GM03348 (cell line): ENCODE data around the gene NLRP1.

Experiments used
- DNase-seq: peaks from one replicate; pipeline ENCODE4 v3.0.0; 2012; ENCODE audit warnings: low spot score

The NLRP1 gene

DNA sequence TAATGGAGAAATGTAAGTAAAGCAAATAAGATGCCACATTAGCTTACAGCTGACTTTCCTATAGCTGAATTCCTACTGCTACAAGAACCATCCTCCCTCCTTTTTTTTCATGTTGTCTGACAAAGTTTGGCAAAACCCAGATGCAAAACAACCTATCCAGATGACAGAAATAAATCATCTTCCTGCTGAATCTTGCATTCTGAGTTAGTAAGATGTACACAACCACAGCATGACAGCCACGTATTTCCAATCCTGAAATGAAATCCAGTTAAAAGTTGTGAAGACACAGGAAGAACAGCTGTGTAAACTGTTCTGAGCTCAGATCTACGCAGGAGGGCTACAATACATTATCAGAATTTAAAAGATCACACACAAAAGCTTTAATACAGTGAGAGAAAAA lies 110.4 kb downstream of the NLRP1 start:
- DNase-seq: no peak

DNA sequence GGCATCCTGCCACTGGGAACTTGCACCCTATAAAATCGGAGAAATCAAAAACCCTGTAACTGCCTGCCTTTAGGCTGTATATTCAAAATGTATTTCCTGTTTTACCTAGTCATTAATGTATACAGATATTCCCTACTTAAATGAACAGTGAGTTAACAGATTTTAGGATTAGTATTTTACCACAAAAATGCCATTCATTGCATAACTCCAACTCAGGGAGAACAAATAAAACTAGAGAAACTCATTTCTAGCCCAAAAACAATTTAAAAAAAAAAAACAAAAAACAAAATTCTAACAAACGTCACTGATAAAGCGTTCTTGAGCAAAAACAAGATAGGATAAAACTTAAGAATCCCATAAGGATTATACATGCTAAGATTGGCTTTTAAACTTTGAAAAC lies 111.8 kb downstream of the NLRP1 start:
- no peak for DNase-seq

DNA sequence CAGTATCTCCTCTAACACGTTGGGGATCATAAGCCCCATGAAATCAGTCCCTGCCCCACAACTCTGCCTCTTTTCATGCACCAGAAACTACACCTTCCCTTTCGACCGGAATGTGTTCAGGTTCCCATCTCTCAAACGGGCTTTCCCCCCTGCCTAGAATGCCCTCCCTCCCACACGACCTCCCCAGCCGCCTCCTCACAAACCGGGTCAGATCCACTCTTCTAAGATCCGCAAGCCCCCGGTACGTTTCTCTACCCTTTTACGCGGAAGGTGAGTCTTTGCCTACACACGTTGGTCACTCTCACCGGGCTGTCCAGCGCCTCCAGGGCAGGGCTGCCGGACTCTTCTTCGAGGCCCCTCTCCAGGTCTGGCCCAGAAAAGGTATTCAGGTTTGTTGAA lies 116.2 kb downstream of the NLRP1 start:
- no peak for DNase-seq

DNA sequence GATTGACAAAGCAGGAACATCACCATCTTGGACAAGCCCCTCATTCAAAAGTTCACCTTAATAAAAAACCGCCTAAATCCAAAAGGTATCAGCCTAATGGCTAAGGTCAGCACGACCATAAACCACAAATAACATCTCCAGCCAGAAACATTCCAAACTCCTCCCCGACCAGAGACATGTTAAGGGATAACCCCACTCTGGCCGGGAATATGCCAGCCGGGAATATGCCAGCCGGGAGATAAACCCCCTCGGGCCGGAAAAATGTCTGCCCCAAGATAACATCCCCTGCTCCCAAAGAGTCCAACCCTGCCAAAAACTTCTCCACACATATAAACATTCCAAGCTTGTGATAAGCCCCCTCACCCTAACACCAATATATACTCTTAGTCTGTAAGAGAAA lies 116.9 kb downstream of the NLRP1 start:
- no peak for DNase-seq

DNA sequence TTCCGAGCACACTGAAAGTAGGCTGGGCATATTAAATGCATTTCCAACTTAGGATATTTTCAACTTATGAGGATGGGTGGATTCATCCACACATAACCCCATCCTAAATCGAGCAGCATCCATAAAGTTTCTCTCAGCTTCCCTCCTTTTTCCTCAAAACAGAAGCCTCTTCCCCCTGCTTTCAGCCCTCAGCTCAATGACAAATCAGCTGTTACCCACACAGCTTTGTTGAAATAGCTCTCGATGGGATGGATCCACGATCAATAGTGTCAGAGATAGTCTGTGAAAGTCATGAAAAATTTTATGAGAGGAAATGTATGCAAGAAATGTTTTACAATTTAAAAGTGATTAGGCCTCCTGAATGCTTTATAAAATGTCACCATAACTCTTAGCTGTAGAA lies 118.0 kb downstream of the NLRP1 start:
- DNase-seq: no peak

DNA sequence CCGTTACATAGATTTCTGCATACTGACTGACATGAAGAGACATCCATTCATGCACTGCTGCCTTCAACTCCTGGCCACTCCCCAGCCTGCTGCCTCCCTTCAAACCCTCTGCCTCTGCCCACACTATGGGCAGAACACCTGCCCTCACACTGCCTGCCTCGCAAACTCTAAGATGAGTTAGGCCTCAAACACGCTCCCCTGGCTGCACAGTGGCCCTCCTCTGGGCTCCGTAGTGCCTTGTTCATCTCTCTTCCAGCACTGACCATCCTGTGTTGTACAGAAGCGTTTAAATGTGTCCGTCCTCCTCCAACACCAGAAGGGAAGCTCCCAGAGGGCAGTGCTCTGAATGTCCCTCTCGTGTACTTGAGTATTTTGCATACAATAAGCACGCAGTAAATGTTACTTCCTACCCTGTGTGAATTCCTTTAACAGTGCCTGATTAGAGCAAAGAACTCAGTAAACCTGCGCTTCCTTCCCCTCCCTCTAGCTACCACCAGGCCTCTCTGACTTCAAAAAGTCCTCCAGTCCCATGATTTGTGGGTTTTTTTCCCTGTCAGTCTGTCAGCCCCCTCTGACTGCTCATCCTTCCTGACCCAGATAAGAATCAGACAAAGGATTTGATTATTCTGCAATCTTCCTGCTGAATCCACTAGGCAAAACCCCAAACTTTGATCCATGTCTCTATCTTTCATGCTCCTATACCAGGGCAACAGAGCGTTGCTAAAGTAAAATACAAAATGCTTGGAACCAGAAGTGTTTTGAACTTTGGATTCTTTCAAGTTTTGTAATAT lies 119.4 kb downstream of the NLRP1 start:
- no peak for DNase-seq
